GM21381 (cell line): ENCODE measurements around the gene EFTUD2.
"Not testable (repeated sequence)": the region's sequence is repeated elsewhere in the genome, so short reads cannot be mapped to it uniquely, and the experiment has no call there.

Experiments
- ATAC-seq: cut with Tn5 transposase; IDR thresholded peaks from one replicate; pipeline ENCODE4 v1.9.1; 2021; ENCODE audit warnings: mild to moderate bottlenecking, moderate library complexity; ENCODE audit not compliant: unreplicated experiment

The EFTUD2 gene

DNA sequence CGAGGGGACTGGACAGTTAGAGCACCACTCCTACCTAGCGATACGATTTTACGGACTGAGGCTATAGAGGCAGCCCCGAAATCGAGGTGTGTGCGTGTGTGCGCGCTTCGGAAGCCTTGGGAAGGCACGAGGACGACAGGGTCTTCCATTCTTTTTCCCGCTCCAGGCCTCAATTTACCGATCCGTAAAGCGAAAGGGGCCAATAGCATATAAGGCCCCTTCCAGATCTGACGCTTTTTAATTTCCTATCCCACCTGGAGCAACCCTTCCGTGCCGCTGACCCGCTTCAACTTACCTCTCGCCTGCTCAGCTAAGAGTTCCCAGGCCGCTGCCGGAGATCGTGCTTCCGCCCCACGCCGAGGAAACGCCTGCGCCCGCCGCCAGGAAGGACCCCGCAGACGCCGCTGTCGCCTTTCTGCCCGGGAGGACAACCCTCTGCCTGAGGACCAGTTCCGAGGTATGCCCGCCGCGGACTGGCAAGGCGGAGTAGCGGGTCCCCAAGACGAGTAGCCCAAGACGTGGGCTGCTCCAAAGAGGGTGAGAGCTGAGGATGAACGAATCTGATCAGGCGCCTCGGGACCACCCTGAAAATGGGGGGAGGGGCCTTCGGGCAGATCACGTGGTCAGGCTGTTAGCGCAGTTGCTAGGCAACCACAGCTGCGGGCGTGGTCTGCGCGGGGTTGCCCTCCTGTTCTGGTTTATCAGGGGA is at the start of gene EFTUD2:
TSS of gene EFTUD2 (minus strand) at position 372 of the 709 bp plus-strand sequence. CDS start 4,924 bp downstream, outside the sequence.
- peak; percentile 80 for ATAC-seq

DNA sequence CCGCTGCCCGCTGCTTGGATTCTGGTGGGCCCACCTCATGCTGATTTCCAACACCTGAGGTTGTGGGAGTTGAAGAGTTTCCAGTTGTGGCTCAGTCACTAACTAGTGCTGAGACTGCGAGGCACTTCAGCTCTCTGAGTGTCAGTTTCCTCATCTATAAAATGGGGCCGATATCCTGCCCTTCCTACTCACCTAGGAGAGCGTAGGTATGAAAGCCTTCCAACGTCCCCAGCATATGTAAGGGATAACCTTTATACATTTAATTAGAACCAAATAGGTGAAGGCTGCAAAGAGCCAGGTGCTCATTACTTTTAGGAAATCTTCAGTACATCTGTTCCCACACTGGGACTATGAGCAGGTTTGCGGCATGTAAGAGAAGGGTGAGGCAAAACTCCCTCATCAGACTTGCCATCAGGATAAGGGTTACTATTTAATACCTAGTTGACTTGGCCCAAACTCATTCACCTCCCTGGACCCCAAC is 49.1 kb upstream of the EFTUD2 start:
- ATAC-seq, result no peak

DNA sequence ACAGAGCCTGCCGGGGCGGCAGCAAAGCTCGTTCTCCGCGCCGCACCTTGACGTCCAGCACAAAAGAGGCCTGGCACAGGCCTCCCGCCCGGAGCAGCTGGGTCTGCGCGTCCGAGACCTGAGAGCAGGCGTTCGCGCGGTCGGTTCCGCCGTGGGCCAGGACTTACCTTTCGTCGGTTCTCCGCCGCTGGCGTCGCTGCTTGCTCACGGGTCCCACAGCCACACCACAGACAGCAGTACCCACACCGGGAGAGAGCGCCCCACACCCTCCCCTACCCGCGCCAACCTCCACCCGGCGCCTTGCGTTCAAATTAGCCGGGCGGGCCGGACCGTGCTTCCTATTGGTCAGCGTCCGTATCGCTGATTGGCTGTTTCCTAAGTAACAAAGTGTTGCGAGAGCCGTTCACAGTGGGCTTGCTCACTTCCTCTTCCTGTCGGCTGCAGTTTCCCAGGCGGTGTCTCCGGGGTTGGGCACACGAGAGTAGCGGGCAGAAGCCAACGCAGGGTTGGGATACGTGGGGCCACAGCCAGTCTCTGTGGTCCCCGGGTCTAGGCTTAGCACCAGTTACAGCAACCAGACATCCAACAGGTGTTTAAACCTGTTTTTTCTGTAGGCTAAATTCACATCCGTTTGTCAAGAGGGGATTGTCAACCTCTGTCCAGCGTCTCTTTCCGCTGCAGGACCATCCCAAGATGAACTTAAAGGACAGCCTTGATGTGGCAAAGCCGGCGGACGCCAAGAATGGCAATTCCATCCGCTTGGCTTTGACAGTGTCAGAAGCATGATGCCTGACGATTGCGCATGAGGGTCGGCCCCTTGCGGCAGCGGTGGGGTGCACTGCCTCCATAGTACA is 48.4 kb upstream of the EFTUD2 start, which contains the start of gene KIF18B:
TSS of gene KIF18B (minus strand) at position 313 of the 854 bp plus-strand sequence. CDS start 11,429 bp downstream, outside the sequence.
- peak; percentile 91 for ATAC-seq

DNA sequence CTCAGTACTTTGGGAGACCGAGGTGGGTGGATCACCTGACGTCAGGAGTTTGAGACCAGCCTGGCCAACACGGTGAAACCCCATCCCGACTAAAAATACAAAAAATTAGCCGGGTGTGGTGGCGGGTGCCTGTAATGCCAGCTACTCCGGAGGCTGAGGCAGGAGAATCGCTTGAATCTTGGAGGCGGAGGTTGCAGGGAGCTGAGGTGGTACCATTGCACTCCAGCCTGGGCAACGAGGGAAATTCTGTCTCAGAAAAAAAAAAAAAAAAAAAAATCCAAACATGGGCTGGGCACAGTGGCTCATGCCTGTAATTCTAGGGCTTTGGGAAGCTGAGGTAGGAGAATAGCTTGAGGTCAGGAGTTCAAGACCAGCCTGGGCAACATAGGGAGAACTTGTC is 46.4 kb upstream of the EFTUD2 start:
- ATAC-seq, result not testable (repeated sequence)

DNA sequence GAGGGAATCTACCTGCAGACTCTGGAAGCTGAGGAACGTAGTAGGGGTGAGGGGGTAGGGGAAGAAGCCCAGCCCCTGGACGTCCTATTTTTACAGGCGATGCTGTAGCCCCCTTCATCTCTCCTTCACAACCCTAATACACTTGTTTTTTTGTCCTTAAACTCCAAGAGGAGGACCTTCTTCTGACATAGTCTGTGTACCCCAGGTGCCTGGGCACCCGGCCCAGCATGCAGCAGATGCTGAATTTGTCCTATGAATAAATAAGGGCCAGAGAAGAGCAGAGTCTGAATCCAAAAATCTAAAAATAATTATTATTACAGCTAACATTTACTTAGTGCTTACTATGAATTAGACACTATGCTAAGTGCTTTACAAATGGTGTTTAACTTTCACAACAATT is 43.2 kb upstream of the EFTUD2 start:
- no peak for ATAC-seq

DNA sequence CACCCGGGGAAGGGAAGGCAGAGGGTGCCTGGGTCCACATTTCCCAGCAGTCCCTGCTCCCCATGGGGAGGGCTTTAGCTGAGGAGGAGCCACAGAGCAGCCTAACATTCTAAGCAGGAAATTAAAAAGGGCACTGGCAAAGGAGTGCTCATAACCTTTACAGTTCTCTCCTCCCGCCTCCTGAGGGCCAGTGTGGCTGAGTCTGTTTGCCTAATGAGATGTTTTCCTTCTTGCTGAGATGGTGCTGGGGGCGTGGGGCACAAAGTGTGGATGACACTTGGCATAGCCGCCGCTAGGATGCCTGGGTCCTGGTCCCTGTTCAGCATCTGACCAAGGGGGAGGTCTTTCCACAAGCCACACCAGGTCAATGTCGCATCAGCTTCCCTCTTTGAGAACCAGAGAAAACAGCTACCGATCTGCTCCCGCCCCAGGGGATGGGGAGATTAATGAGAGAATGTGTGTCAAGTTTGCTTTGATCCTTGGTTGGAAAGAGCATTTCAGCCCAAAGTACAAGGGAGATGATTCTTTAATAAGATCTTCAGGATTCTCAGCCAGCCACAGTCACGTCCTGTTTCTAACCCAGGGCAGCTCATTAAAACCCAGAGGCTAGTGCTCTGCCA is 42.6 kb upstream of the EFTUD2 start:
- no peak for ATAC-seq

DNA sequence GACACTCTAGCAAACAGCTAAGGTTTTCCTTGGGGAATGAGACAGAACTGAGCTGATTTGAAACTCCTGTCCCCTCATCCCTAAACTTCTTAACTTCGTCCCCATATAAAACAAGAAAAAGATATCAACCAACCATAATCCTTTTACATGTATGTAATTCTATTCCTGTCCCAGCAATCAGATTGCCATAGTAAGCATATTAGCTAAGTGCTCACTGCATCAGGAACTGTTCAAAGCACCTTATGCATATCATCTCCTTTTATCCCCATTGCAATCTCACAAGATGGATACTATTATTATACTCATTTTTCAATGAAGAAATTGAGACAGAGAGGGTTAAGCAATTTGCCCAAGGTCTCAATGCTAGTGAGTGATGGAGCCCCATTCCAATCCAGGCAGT is 41.5 kb upstream of the EFTUD2 start:
- no peak for ATAC-seq

DNA sequence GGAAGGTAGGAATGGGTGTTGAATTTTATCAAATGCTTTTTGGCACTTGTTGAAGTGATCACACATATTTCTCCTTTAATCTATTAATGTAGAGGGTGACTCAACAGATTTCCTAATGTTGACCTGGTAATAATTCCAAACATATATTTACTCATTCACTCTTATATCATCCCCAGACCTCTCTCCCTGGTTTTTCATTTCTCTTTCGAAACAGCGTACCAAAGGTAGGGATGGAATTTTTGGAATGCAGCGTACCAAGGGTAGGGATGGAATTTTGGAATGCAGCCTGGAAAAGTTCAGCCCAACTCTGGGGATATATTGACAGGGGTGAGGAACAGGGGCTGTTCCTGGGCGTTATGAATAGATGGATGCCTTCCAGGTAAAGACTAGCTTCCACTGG is 41.1 kb upstream of the EFTUD2 start:
- ATAC-seq, result no peak

DNA sequence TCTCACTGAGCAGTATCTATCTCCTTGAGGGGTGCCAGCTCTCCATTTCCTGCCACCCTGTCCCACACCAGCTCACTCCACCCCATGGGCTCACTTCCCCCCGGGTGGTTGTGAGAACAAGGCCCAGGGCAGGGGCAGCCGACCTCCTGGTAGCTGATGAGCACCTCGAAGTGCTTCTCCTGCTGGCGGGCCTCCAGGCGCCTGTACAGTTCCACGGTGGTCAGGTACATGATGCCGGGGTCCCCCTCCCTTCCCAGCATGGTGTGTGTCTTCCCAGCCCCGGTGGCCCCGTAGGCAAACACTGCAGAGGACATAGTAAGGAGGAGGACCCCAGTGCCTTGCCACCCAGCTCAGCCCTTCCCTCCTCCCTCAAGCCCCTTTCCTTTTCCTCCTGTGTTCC is 35.9 kb upstream of the EFTUD2 start:
- ATAC-seq, result no peak

DNA sequence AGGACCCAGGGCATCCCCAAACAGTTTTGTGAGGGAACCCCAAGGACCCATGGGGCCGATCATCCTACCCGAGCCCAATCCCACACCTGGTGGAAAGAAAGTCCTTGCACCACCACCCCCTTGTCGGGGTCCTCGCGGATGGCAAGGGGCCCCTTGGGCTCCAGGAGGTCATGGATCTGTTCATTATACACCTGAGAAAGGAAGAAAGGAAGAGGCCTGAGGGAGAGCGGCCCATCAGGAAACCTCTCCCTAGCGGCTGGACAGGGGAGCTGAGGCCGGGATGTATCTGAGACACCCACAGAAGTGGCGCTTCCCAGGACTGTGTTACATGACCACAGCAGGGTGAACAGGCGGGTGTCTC is 35.5 kb upstream of the EFTUD2 start:
- ATAC-seq, result no peak

DNA sequence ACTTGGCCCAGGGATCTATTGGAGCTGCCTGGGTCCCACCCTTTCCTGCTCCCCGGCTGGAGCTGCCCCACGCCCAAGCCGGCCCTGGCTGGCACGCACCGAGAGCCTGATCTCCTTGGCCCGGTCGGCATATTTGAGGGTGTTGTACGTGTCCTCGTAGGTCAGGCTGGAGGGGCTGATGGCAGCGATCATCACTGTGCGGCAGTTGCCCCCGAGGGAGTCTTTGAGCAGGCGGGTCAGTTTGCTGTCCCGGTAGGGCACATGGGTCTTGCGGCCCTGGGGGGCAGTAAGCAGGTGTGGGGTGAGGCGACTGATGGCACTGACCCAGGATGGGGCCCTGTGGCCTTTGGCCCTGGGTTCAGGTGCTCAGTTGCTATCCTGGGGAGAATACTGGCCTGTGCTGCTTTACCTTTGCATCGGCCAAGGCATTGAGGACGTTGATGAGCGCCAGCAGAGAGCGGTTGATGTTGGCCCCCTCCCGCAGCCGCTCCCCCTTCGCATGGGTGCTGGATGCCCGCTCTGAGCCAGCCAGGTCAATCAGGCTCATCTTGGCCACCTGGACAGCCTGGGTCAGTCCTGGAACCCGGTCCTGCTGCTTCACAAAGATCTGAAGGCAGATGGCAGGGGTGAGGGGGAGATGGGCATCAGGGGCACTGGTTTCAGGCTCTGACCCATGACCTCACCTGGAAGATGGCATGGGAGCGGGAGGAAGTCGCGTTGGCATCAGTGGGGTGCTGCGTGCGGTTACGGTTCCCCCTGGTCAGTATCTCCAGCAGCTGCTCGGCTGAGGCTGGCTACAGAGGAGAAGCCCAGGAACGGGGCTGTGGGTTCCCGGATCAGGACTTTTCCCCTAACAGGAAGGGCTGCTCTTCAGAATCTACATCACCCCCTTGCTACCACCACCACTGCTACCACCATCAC is 34.8 kb upstream of the EFTUD2 start:
- ATAC-seq, result no peak

DNA sequence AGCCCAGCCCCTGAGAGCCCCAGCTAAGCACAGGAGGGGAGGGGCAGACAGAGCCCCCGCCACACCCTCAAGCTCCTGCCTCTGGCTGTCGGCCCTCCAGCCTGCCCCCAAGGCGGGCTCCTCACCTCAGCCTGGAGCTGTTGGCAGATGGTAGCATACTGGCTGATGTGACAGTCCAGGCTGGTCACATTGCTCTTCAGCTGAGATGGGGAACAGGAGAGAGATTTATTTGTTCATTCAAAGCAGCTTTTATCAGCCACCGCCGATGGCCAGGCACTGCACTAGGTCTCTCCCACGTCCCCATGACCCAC is 33.5 kb upstream of the EFTUD2 start:
- no peak for ATAC-seq

DNA sequence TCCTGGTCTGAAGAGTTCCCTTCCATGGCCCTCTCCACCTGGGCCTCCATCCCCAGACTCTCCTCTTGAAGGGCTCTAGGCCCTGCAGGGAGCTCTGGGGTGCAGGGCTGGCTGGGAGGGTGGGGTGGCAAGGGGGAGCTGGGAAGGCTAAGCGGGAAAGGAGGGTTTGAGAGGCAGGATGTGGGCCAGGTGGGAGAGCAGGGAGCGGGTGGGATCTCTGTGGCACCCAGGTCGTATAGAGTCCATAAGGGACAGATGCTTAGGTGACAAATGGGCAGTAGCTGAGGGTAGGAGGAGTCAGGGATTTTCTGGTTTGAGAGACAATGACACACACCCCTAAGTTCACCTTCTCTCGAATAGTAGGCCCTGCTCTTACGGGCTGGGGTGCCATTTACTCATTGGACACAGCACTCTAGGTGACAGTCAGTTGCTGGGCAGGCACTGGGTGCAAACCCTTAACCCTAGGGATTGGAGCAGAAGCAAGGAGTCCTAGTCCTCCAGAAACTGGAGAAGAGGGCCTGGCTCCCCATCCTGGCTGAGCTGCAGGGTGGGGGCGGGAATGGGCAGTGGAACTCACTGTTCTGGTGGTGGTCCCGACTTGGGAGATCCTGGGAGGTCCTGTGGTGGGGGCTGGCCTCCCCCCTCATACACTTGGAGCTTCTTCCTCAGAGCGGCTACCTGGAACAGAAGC is 33.0 kb upstream of the EFTUD2 start:
- no peak for ATAC-seq

DNA sequence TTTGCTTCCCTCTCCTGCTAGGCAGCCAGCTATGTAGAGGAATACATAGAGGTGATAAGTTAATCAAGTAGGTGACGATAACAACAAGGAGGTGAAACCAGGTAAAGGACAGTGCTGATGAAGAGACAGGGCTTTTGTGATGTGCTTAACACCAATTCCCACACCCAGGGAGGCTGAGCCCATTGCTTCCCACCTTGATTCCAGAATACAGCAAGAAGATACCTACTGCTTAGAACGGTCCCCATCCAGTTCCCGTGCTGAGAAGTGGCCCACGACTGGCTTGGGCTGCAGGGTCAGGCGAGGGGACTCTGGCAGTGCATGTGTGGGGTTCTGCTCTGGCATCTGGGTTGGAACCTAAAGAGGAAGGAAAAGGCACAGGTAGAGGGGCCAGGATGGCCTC is 32.1 kb upstream of the EFTUD2 start:
- ATAC-seq, result no peak

DNA sequence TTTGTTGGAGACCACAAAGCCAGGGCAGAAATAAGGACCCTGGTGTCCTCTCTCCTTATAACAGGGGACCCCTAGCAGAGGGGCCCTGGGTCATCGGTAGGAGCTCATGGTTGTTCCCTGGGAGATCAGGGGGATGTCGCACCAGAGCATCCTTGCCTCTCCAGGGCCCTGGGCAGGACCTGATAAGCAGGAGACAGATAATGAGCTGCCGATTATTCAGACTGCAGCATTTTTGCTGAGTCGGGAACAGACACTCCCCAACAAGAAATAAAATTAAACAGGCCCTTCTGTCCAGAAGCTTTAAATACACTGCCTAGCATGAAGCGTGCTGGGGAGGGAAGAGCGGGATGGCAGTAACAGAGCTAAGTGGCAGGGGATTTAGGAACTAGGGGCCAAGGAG is 31.4 kb upstream of the EFTUD2 start:
- no peak for ATAC-seq

DNA sequence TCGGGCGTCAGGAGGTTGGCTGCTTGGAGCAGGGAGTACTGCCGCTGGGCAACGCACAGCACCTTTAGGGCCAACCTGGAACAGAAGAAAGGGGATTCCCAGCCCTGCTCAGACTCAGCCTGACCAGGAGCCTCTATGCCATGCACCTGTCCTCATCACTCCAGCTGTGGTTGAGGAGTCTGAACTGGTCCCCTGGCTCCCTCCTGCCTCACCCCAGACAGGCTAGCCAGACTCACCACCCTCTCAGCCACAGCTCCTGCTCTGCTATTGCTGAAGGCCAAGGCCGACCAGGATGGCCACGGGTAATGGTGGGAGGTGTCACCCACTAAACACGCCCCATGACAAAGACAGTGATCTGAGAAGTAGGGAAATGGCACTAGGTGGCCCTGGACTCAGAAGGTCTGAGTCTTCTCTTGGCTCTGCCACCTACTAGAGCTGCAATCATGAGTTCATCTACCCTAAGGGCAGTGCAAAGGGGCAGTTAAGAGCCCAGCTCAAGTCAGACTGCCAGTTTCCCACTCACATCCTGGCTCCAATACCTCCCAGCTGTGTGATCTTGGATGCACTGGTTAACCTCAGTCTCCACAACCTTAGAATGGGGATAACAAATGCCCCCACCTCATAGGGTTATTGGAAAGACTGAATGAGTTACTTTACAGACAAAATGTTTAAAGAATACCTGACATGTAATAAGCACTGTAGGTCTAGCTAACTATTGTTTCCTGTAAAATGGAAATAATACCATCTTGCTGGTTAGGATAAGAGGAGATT is 29.9 kb upstream of the EFTUD2 start:
- ATAC-seq, result no peak

DNA sequence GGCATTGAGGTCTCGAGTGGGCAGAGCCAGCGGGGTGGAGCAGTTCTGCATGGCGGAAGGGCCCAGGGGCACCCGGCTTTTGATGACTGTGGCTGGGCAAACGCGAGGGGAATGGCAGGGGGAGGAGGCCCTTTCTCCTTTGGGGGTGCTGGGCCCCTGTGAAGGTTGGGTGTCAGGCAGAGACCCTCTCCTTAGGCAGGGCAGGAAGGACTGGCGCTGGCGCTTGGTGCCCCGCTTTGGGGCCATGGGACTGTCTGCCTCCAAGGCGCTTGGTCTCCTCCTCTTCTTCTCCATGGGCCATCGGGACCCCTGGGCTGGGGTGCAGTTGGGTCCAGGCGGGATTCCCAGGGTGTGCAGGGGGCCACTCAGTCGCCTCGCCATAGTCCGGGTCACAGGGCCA is 28.9 kb upstream of the EFTUD2 start:
- ATAC-seq, result no peak

DNA sequence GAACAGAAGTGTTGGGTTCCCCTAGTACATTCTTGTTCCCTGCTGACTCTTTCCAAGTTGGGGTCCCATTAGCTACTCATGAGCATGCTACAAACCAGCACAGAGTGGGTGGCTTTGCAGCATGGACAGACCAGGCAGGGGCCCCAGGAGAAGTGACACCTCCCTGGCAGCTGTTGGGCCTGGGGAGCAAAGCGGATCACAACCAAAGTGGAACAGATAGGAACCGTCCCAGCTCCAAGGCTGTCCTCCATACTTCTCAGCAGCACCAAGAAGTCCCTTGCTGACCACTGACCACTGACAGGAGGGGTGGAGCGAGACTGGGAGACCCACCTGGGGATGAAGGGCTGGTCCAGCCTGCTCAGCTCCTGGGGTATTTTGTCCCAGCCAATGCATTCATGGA is 28.5 kb upstream of the EFTUD2 start:
- ATAC-seq, result no peak

DNA sequence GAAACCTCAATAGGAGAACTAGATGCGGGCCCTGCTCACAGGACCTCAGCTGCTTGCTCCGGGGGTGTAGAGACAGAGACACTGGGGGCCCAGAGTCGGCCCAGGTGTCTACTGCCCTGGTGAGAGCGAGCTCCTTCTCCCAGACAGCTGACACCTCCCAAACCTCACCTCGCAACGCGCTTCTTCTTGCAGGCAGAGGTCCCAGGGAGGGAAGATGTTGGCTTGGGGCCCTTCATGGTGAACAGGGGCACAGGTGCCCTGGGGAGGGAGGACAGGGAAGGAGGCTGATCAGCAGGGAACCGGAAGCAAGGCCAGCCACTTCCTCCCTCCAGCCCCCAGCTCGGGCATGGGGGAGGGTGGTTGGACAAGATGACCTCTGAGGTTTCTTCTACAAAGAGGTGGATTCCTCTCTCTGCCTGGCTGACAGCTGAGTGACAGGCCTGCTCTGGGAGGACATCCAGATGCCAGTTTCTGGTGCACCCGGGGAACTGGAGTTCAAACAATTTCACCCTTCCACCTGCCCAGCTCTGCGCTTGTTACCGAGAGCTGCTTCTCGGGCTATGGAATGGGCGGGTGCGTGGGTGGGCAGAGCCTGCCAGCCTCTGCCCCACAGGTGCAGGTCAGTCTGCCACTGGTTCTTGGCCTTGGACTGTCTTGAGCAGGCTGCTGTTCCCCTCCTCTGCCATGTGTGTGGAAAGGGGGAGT is 27.7 kb upstream of the EFTUD2 start:
- ATAC-seq, result no peak
